GM23248 (cell line): Measurements from ENCODE around the gene RNLS. TPM values are rescaled to one million over a fixed set of nuclear protein-coding genes. Genes with fewer than 3 reads are reported as not detected.

ENCODE experiments used
- DNase-seq: peaks from one replicate; pipeline ENCODE4 v3.0.0-alpha.2; 2015
- H2AFZ ChIP-seq: fragments of 200-600 bp; sonication (generic); 2 replicates; pipeline ENCODE4 v1.6.1; 2016; ENCODE audit warnings: antibody characterized with exemption
- H3F3A ChIP-seq: fragments of 200-600 bp; sonication (generic); 2 replicates; pipeline ENCODE4 v1.6.1; 2016; ENCODE audit warnings: mild to moderate bottlenecking, antibody characterized with exemption, mixed run types; ENCODE audit not compliant: insufficient read depth
- H3K27ac ChIP-seq: fragments of 200-600 bp; sonication (generic); 2 replicates; pipeline ENCODE4 v1.5.1; 2016; ENCODE audit warnings: mild to moderate bottlenecking
- H3K27me3 ChIP-seq: fragments of 200-600 bp; sonication (generic); replicated peaks from 2 replicates; pipeline ENCODE4 v1.6.1; 2016; ENCODE audit warnings: mild to moderate bottlenecking; ENCODE audit not compliant: insufficient read depth
- H3K36me3 ChIP-seq: fragments of 200-600 bp; sonication (generic); 2 replicates; pipeline ENCODE4 v1.6.1; 2016; ENCODE audit warnings: low read depth, mild to moderate bottlenecking
- H3K4me1 ChIP-seq: fragments of 200-600 bp; sonication (generic); 2 replicates; pipeline ENCODE4 v1.6.1; 2016; ENCODE audit warnings: mild to moderate bottlenecking; ENCODE audit not compliant: insufficient read depth
- H3K4me2 ChIP-seq: fragments of 200-600 bp; sonication (generic); one replicate; pipeline ENCODE4 v1.6.1; 2016; ENCODE audit warnings: mild to moderate bottlenecking; ENCODE audit not compliant: unreplicated experiment
- H3K4me3 ChIP-seq: fragments of 200-600 bp; sonication (generic); 2 replicates; pipeline ENCODE4 v1.5.1; 2016; ENCODE audit warnings: mild to moderate bottlenecking
- H3K79me2 ChIP-seq: fragments of 200-600 bp; sonication (generic); 2 replicates; pipeline ENCODE4 v1.6.1; 2016; ENCODE audit warnings: mild to moderate bottlenecking; ENCODE audit not compliant: insufficient read depth
- H3K9ac ChIP-seq: fragments of 200-600 bp; sonication (generic); 2 replicates; pipeline ENCODE4 v1.6.1; 2016; ENCODE audit warnings: mild to moderate bottlenecking
- H3K9me2 ChIP-seq: fragments of 200-600 bp; sonication (generic); 2 replicates; pipeline ENCODE4 v1.6.1; 2016; ENCODE audit warnings: mixed run types, mild to moderate bottlenecking, moderate library complexity; ENCODE audit not compliant: insufficient read depth
- H3K9me3 ChIP-seq: fragments of 200-600 bp; sonication (generic); one replicate; pipeline ENCODE4 v1.6.1; 2017; ENCODE audit warnings: low read depth
- H4K20me1 ChIP-seq: fragments of 200-600 bp; sonication (generic); 2 replicates; pipeline ENCODE4 v1.6.0; 2016; ENCODE audit not compliant: insufficient read depth
- EZH2 ChIP-seq: fragments of 200-600 bp; sonication (generic); IDR thresholded peaks from 2 replicates; pipeline ENCODE4 v1.6.1; 2018; ENCODE audit warnings: antibody characterized with exemption, mild to moderate bottlenecking; ENCODE audit not compliant: insufficient read depth, poor library complexity, severe bottlenecking
- EZH2phosphoT487 ChIP-seq: fragments of 200-600 bp; sonication (generic); IDR thresholded peaks from 2 replicates; pipeline ENCODE4 v1.6.1; 2018; ENCODE audit warnings: antibody characterized with exemption, moderate library complexity, mild to moderate bottlenecking, low read depth; ENCODE audit not compliant: insufficient read depth
- WGBS, 2 experiments: methylation state at CpG; one replicate each; pipeline ENCODE4 v1.1.6; 2015 to 2017; ENCODE audit warnings: low lambda C conversion rate in 2 of 2, low coverage in 1 of 2; ENCODE audit errors: missing lambda C conversion rate in 2 of 2; 5-methylcytosine and 5-hydroxymethylcytosine counted together
- in situ Hi-C: fragments of 300-500 bp; cut with MboI; formaldehyde crosslinking; loops from 2 replicates; pipeline ENCODE4 v1.15.0; 2020
- polyA plus RNA-seq: library from polyadenylated mRNA; unstranded; fragments of >200 nt; fragmentation: Nextera tagmentation; extraction: Ambion mirVana; gene quantifications from 2 replicates; pipeline ENCODE4 v1.2.1, GENCODE V29; 2016
- total RNA-seq: library from RNA; depleted of rRNA; stranded (reverse); fragments of >200 nt; shearing (Covaris generic); gene quantifications from 2 replicates; pipeline ENCODE4 v1.2.3, GENCODE V29; 2014

RNLS gene
- total and polyA plus RNA-seq, 2 experiments from 2014 or later: 11.5 to 23.1 TPM

GRCh38 chr10:88315755-88316154, 267.4 kb downstream of the RNLS start:
- H3K4me2 ChIP-seq: no peak overlapping the region
- H4K20me1 ChIP-seq: no peaks in the 10 kb centered on the region
- TF ChIP-seq EZH2phosphoT487 (no peak), EZH2 (no peak)
- no peak for DNase-seq
- no peaks in the 10 kb centered on the region for H3K36me3 ChIP-seq
- no peaks in the 10 kb centered on the region for H3K9me2 ChIP-seq
- H3K9ac ChIP-seq: no peak overlapping the region
- H3F3A ChIP-seq: no peaks in the 10 kb centered on the region
- H3K27me3 ChIP-seq: no peaks in the 10 kb centered on the region
- WGBS, 2 experiments: 82 to 89% methylated on average over 3 of the region's 3 CpGs
- H2AFZ ChIP-seq: no peak overlapping the region
- no peak overlapping the region for H3K27ac ChIP-seq
- in situ Hi-C loops: no loop called here
- no peaks in the 10 kb centered on the region for H3K4me1 ChIP-seq
- H3K79me2 ChIP-seq: no peaks in the 10 kb centered on the region
- H3K9me3 ChIP-seq: no peaks in the 10 kb centered on the region
- no peak overlapping the region for H3K4me3 ChIP-seq

- WGBS, 2 experiments: 5 to 10% methylated on average over 2 of the region's 2 CpGs
- Histone ChIP-seq H2AFZ (no peak overlapping the region), H3K27ac (no peak overlapping the region), H3K4me1 (no peaks in the 10 kb centered on the region), H3K9me2 (no peaks in the 10 kb centered on the region), H3K9me3 (no peaks in the 10 kb centered on the region), H3K4me2 (no peak overlapping the region), H3K27me3 (no peaks in the 10 kb centered on the region), H3K79me2 (no peaks in the 10 kb centered on the region), H3F3A (no peaks in the 10 kb centered on the region), H4K20me1 (no peaks in the 10 kb centered on the region), H3K9ac (no peak overlapping the region), H3K36me3 (no peaks in the 10 kb centered on the region), H3K4me3 (no peak overlapping the region)
- in situ Hi-C loops: no loop called here
- TF ChIP-seq EZH2phosphoT487: no peak
- TF ChIP-seq EZH2: no peak
- DNase-seq: no peak
Observed at GRCh38 chr10:88314362-88314761, 268.8 kb downstream of the RNLS start.

DNA sequence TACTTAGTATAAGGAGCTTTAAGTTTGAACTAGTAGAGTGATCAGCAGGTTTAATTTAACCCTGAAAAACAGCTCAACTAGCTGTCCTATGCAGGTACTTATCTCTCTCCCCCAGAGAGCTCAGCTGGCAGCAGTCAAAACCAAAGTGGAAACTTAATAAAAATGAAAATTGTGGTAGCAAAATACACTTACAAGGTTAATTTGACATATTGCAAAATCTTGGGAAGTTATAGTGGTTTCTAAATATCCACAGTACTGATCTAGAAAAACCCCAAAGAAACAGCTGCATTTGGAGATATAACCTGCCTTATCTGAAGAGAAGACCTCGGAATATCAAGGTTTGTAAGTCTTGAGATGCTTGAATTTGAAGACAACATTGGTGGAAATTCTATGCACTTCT, 269.2 kb downstream of the RNLS start:
- no peaks in the 10 kb centered on the region for H4K20me1 ChIP-seq
- H3K79me2 ChIP-seq: no peaks in the 10 kb centered on the region
- H2AFZ ChIP-seq: no peak overlapping the region
- H3K27me3 ChIP-seq: no peaks in the 10 kb centered on the region
- WGBS, 2 experiments: 97% methylated on average over 1 of the region's 1 CpG
- no peak for DNase-seq
- no peak overlapping the region for H3K27ac ChIP-seq
- H3K9me2 ChIP-seq: no peaks in the 10 kb centered on the region
- no peak overlapping the region for H3K9ac ChIP-seq
- no peaks in the 10 kb centered on the region for H3F3A ChIP-seq
- no peak overlapping the region for H3K4me3 ChIP-seq
- no peaks in the 10 kb centered on the region for H3K4me1 ChIP-seq
- in situ Hi-C loops: no loop called here
- H3K4me2 ChIP-seq: no peak overlapping the region
- H3K9me3 ChIP-seq: no peaks in the 10 kb centered on the region
- TF ChIP-seq EZH2phosphoT487: no peak
- no peak for TF ChIP-seq EZH2
- H3K36me3 ChIP-seq: no peaks in the 10 kb centered on the region

- H3K4me1 ChIP-seq: no peaks in the 10 kb centered on the region
- no peak for TF ChIP-seq EZH2
- TF ChIP-seq EZH2phosphoT487: no peak
- no peak overlapping the region for H3K4me3 ChIP-seq
- H3K4me2 ChIP-seq: no peak overlapping the region
- no peaks in the 10 kb centered on the region for H3K9me2 ChIP-seq
- H2AFZ ChIP-seq: no peak overlapping the region
- in situ Hi-C loops: no loop called here
- H3K27me3 ChIP-seq: no peaks in the 10 kb centered on the region
- H3K36me3 ChIP-seq: no peaks in the 10 kb centered on the region
- no peak for DNase-seq
- H3F3A ChIP-seq: no peaks in the 10 kb centered on the region
- no peaks in the 10 kb centered on the region for H3K79me2 ChIP-seq
- WGBS, 2 experiments: 87 to 89% methylated on average over 2 of the region's 2 CpGs
- H3K27ac ChIP-seq: no peak overlapping the region
- no peaks in the 10 kb centered on the region for H3K9me3 ChIP-seq
- H4K20me1 ChIP-seq: no peaks in the 10 kb centered on the region
- no peak overlapping the region for H3K9ac ChIP-seq
Observed at GRCh38 chr10:88312855-88313254, 270.3 kb downstream of the RNLS start.

- 80 to 85% methylated on average over 1 of the region's 1 CpG for WGBS, 2 experiments
- H3K36me3 ChIP-seq: no peaks in the 10 kb centered on the region
- H3K9ac ChIP-seq: no peak overlapping the region
- no peak for DNase-seq
- H3K9me3 ChIP-seq: no peaks in the 10 kb centered on the region
- no peaks in the 10 kb centered on the region for H3K79me2 ChIP-seq
- no peak overlapping the region for H3K27ac ChIP-seq
- in situ Hi-C loops: no loop called here
- peaks cover 5% of the 10 kb centered on the region; the same call in 1 of the 2 replicates for H3K9me2 ChIP-seq
- H3F3A ChIP-seq: no peaks in the 10 kb centered on the region
- H3K4me2 ChIP-seq: no peak overlapping the region
- H2AFZ ChIP-seq: no peak overlapping the region
- no peaks in the 10 kb centered on the region for H4K20me1 ChIP-seq
- no peaks in the 10 kb centered on the region for H3K4me1 ChIP-seq
- no peak overlapping the region for H3K4me3 ChIP-seq
- TF ChIP-seq EZH2phosphoT487: no peak
- TF ChIP-seq EZH2: no peak
- no peaks in the 10 kb centered on the region for H3K27me3 ChIP-seq
Observed at GRCh38 chr10:88311264-88311663, 271.9 kb downstream of the RNLS start.
